Osteocyte (in vitro differentiated cells): ENCODE measurements around the gene SKOR2. TPM values are rescaled to one million over a fixed set of nuclear protein-coding genes. Genes with fewer than 3 reads are reported as not detected.
A peak's percentile ranks its signal among the peaks of the same experiment; 100 is the strongest.

Experiments
- DNase-seq: peaks from one replicate; pipeline ENCODE4 v3.0.0; 2021; ENCODE audit warnings: mixed read lengths; ENCODE audit not compliant: unreplicated experiment; ENCODE audit errors: extremely low spot score
- H3K27ac Mint-ChIP-seq: one replicate; pipeline ENCODE4 v1.8.0; 2021; ENCODE audit warnings: mild to moderate bottlenecking, mixed read lengths; ENCODE audit not compliant: unreplicated experiment
- H3K27me3 Mint-ChIP-seq: one replicate; pipeline ENCODE4 v1.8.0; 2021; ENCODE audit warnings: mixed read lengths; ENCODE audit not compliant: unreplicated experiment
- H3K36me3 Mint-ChIP-seq: one replicate; pipeline ENCODE4 v1.8.0; 2021; ENCODE audit warnings: mixed read lengths; ENCODE audit not compliant: unreplicated experiment
- H3K4me1 Mint-ChIP-seq: one replicate; pipeline ENCODE4 v1.8.0; 2021; ENCODE audit warnings: mixed read lengths; ENCODE audit not compliant: unreplicated experiment
- H3K4me3 Mint-ChIP-seq: one replicate; pipeline ENCODE4 v1.8.0; 2021; ENCODE audit warnings: mild to moderate bottlenecking, moderate library complexity, mixed read lengths; ENCODE audit not compliant: unreplicated experiment
- H3K9me3 Mint-ChIP-seq: one replicate; pipeline ENCODE4 v1.8.0; 2021; ENCODE audit warnings: mixed read lengths; ENCODE audit not compliant: unreplicated experiment
- CTCF ChIP-seq: fragments of 200-600 bp; sonication (generic); IDR thresholded peaks from 2 replicates; pipeline ENCODE4 v1.5.0; 2021; ENCODE audit warnings: antibody characterized with exemption, mild to moderate bottlenecking, moderate library complexity
- total RNA-seq: library from RNA; stranded (reverse); gene quantifications from 2 replicates; pipeline ENCODE4 v1.2.1, GENCODE V29; 2021

The SKOR2 gene
- total RNA-seq, 1 donor from 2014 or later = not detected

- Mint-ChIP-seq H3K36me3 (peaks cover 3% of the 10 kb centered on the region), H3K27me3 (peaks cover 76% of the 10 kb centered on the region), H3K4me1 (peaks cover 5% of the 10 kb centered on the region), H3K27ac (no peak overlapping the region), H3K9me3 (peaks cover 7% of the 10 kb centered on the region), H3K4me3 (no peak overlapping the region)
- no peak for TF ChIP-seq CTCF
- DNase-seq = no peak
Observed at GRCh38 chr18:47249314-47249981, 2.0 kb downstream of the SKOR2 start.

GRCh38 chr18:47248604-47249313 lies 2.7 kb downstream of the SKOR2 start:
- Mint-ChIP-seq H3K4me3 (no peak overlapping the region), H3K4me1 (peaks cover 5% of the 10 kb centered on the region)
- no peak for DNase-seq

GRCh38 chr18:47248115-47248603 lies 3.3 kb downstream of the SKOR2 start:
- peaks cover 7% of the 10 kb centered on the region for H3K9me3 Mint-ChIP-seq
- H3K27me3 Mint-ChIP-seq = peaks cover 77% of the 10 kb centered on the region
- peaks cover 3% of the 10 kb centered on the region for H3K36me3 Mint-ChIP-seq
- H3K4me1 Mint-ChIP-seq = peaks cover 5% of the 10 kb centered on the region
- DNase-seq = no peak
- no peak for TF ChIP-seq CTCF
- H3K27ac Mint-ChIP-seq = no peak overlapping the region
- H3K4me3 Mint-ChIP-seq = no peak overlapping the region

More at GRCh38 chr18:47248604-47249313, 2.7 kb downstream of the SKOR2 start:
- peaks cover 3% of the 10 kb centered on the region for H3K36me3 Mint-ChIP-seq
- no peak overlapping the region for H3K27ac Mint-ChIP-seq
- no peak for TF ChIP-seq CTCF
- peaks cover 78% of the 10 kb centered on the region for H3K27me3 Mint-ChIP-seq
- H3K9me3 Mint-ChIP-seq = peaks cover 7% of the 10 kb centered on the region

- Mint-ChIP-seq H3K4me3 (no peak overlapping the region), H3K27me3 (peaks cover 77% of the 10 kb centered on the region), H3K36me3 (peaks cover 3% of the 10 kb centered on the region), H3K9me3 (peaks cover 7% of the 10 kb centered on the region), H3K27ac (no peak overlapping the region), H3K4me1 (peaks cover 5% of the 10 kb centered on the region)
- peak; percentile 48 for TF ChIP-seq CTCF
- no peak for DNase-seq
Observed at GRCh38 chr18:47247416-47248114, 3.9 kb downstream of the SKOR2 start.

GRCh38 chr18:47247036-47247415 lies 4.4 kb downstream of the SKOR2 start:
- H3K9me3 Mint-ChIP-seq = peaks cover 7% of the 10 kb centered on the region
- H3K4me1 Mint-ChIP-seq = peaks cover 5% of the 10 kb centered on the region
- TF ChIP-seq CTCF = no peak
- H3K27me3 Mint-ChIP-seq = peaks cover 73% of the 10 kb centered on the region
- H3K36me3 Mint-ChIP-seq = peaks cover 3% of the 10 kb centered on the region
- no peak overlapping the region for H3K27ac Mint-ChIP-seq
- no peak overlapping the region for H3K4me3 Mint-ChIP-seq
- no peak for DNase-seq
